ENCODE data around the gene SLC39A3. TPM values are rescaled to one million over a fixed set of nuclear protein-coding genes. Genes with fewer than 3 reads are reported as not detected.

Gene SLC39A3
- total RNA-seq, 1 experiment from 2014 or later = 39.1 TPM

GRCh38 chr19:2765376-2765775, 25.6 kb upstream of the SLC39A3 start:
- no TSS peak for BruUV-seq (replicated peaks)
- H3K9me2 ChIP-seq (ENCODE audit: insufficient read depth) = no peaks in the 10 kb centered on the region
- intact Hi-C loops (cut with micrococcal nuclease) = no loop called here

GRCh38 chr19:2764945-2765344, 25.1 kb upstream of the SLC39A3 start:
- DNase-seq (ENCODE audit: low read depth, low spot score) (no peak), ATAC-seq (no peak)
- no peaks in the 10 kb centered on the region for H3K27me3 ChIP-seq (ENCODE audit: insufficient read depth, low read length)
- H3K9ac ChIP-seq (ENCODE audit: low read length) = no peak overlapping the region
- RAD21 ChIA-PET (ENCODE audit: low non-redundant PET in 1 of 2, low total read pairs in 2 of 2, uncharacterized antibody in 2 of 2, unreplicated experiment in 2 of 2) = no interaction called here
- peaks cover 33% of the 10 kb centered on the region for H3K79me2 ChIP-seq (ENCODE audit: insufficient read depth, low read length)
- BruUV-seq (replicated peaks) = no TSS peak
- H3K9me2 ChIP-seq (ENCODE audit: insufficient read depth) = no peaks in the 10 kb centered on the region
- POLR2A ChIA-PET = no interaction called here
- H3K27ac ChIP-seq (ENCODE audit: low read depth, low read length) = no peak overlapping the region
- H2AFZ ChIP-seq (ENCODE audit: low read depth, low read length, poor library complexity, severe bottlenecking) = no peak overlapping the region
- no peak overlapping the region for H3K4me2 ChIP-seq (ENCODE audit: low read length)
- peaks cover 30 to 35% of the 10 kb centered on the region in 2 experiments; a peak in 3 of 4 replicates for H3K36me3 ChIP-seq (ENCODE audit: control insufficient read depth in 1 of 2, insufficient read depth in 2 of 2, low read length in 2 of 2)
- intact Hi-C loops (cut with micrococcal nuclease) = no loop called here
- no peaks in the 10 kb centered on the region for H4K20me1 ChIP-seq (ENCODE audit: insufficient read depth)
- no peak overlapping the region for H3K4me3 ChIP-seq (replicated peaks in 1 of 2; ENCODE audit: low read depth in 1 of 2, low read length in 2 of 2)
- H3K4me1 ChIP-seq (ENCODE audit: control insufficient read depth in 1 of 2, insufficient read depth in 2 of 2, low read length in 2 of 2) = no peaks in the 10 kb centered on the region
- H3K9me3 ChIP-seq (ENCODE audit: control insufficient read depth in 1 of 2, insufficient read depth in 1 of 2, low read depth in 1 of 2, low read length in 2 of 2) = no peaks in the 10 kb centered on the region
- CTCF ChIA-PET = no interaction called here
- TF ChIP-seq ZNF274 (IDR thresholded peaks at IDR 0.05; ENCODE audit: low read depth, low read length) (no peak), SRF (IDR thresholded peaks at IDR 0.05; ENCODE audit: low read depth) (no peak), RAD21 (IDR thresholded peaks at IDR 0.05; ENCODE audit: low read depth) (no peak), POLR2A (IDR thresholded peaks at IDR 0.05; ENCODE audit: borderline replicate concordance, extremely low read depth, insufficient read depth, insufficient read length) (no peak), REST (IDR thresholded peaks at IDR 0.05; ENCODE audit: low read depth) (no peak)

More at GRCh38 chr19:2765376-2765775, 25.6 kb upstream of the SLC39A3 start:
- Histone ChIP-seq H4K20me1 (ENCODE audit: insufficient read depth) (no peaks in the 10 kb centered on the region), H2AFZ (ENCODE audit: low read depth, low read length, poor library complexity, severe bottlenecking) (no peak overlapping the region), H3K27ac (ENCODE audit: low read depth, low read length) (no peak overlapping the region), H3K79me2 (ENCODE audit: insufficient read depth, low read length) (peaks cover 38% of the 10 kb centered on the region), H3K4me1 (ENCODE audit: control insufficient read depth in 1 of 2, insufficient read depth in 2 of 2, low read length in 2 of 2) (no peaks in the 10 kb centered on the region), H3K36me3 (ENCODE audit: control insufficient read depth in 1 of 2, insufficient read depth in 2 of 2, low read length in 2 of 2) (peaks cover 30 to 38% of the 10 kb centered on the region in 2 experiments; a peak in 3 of 4 replicates), H3K9ac (ENCODE audit: low read length) (no peak overlapping the region), H3K9me3 (ENCODE audit: control insufficient read depth in 1 of 2, insufficient read depth in 1 of 2, low read depth in 1 of 2, low read length in 2 of 2) (no peaks in the 10 kb centered on the region), H3K4me3 (replicated peaks in 1 of 2; ENCODE audit: low read depth in 1 of 2, low read length in 2 of 2) (no peak overlapping the region), H3K27me3 (ENCODE audit: insufficient read depth, low read length) (no peaks in the 10 kb centered on the region), H3K4me2 (ENCODE audit: low read length) (no peak overlapping the region)
- RAD21 ChIA-PET (ENCODE audit: low non-redundant PET in 1 of 2, low total read pairs in 2 of 2, uncharacterized antibody in 2 of 2, unreplicated experiment in 2 of 2) = no interaction called here
- ATAC-seq = no peak
- POLR2A ChIA-PET = no interaction called here
- no peak for DNase-seq (ENCODE audit: low read depth, low spot score)
- TF ChIP-seq POLR2A (IDR thresholded peaks at IDR 0.05; ENCODE audit: borderline replicate concordance, extremely low read depth, insufficient read depth, insufficient read length) = no peak
- TF ChIP-seq EGR1 (IDR thresholded peaks at IDR 0.05; ENCODE audit: low read depth) = no peak
- TF ChIP-seq MAX (IDR thresholded peaks at IDR 0.05) = no peak
- TF ChIP-seq POLR2AphosphoS5 (IDR thresholded peaks at IDR 0.05; ENCODE audit: low read depth, low read length) = no peak
- TF ChIP-seq ZBTB33 (IDR thresholded peaks at IDR 0.05; ENCODE audit: extremely low read depth, insufficient replicate concordance, low read length) = no peak
- no peak for TF ChIP-seq FOSL1 (IDR thresholded peaks at IDR 0.05; ENCODE audit: low read depth)
- CTCF ChIA-PET = no interaction called here

Data from HCT116 (cell line).